ENCODE results near the gene WFIKKN1.

The WFIKKN1 gene

DNA sequence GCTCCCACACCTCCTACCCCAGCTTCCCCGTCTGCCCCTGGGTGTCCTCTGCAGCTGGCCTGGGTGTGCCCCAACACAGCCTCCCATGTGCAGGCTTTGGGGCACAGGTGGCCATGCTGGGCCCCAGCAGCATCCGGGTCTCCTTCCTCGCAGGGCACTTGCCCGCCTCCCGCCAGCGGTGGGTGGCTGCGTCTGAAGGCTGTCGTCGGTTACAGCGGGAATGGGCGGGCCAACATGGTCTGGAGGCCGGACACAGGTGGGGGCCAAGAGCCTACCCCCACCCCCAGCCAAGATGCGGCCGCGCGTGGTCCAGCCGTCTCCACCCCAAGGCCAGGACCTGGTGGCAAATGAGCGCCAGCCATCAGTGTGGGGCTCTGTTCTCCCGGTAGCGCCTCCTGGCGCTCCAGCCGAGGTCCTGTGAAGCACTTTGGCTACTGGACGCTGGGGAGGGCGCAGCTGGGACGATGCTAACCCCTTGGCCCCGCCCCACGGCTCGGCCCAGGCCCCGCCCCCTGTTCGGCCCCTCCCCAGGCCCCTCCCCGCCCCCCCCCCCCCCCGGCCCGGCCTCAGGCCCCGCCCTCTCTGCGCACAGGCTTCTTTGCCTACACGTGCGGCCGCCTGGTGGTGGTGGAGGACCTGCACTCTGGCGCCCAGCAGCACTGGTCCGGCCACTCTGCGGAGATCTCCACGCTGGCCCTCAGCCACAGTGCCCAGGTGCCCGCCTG lies 29.8 kb downstream of the WFIKKN1 start:
- Histone ChIP-seq H3K27me3 (replicated peaks in 2 of 5; ENCODE audit: control insufficient read depth in 4 of 5, insufficient read depth in 5 of 5, low read length in 4 of 5) (no peaks in the 10 kb centered on the region), H3K4me1 (ENCODE audit: control extremely low read depth in 1 of 4, control insufficient read depth in 4 of 4, insufficient read depth in 4 of 4, low read length in 3 of 4) (peaks cover 0 to 19% (median 16%) of the 10 kb centered on the region in 4 experiments), H3K27ac (ENCODE audit: insufficient read depth in 1 of 2, low read depth in 1 of 2, low read length in 2 of 2, poor library complexity in 1 of 2, severe bottlenecking in 2 of 2) (peak overlapping the region in 1 of 2 experiments; percentile 1), H3K4me3 (ENCODE audit: control insufficient read depth in 1 of 7, extremely low read depth in 1 of 7, insufficient read depth in 4 of 7, low read depth in 2 of 7, low read length in 6 of 7) (peak overlapping the region in 4 of 7 experiments; percentile 15 to 74 (median 56)), H3K36me3 (ENCODE audit: control insufficient read depth in 4 of 4, insufficient read depth in 4 of 4, low read length in 3 of 4) (peaks cover 0 to 38% (median 14%) of the 10 kb centered on the region in 4 experiments), H3K9me3 (ENCODE audit: control extremely low read depth in 1 of 5, control insufficient read depth in 4 of 5, insufficient read depth in 2 of 5, low read depth in 1 of 5, low read length in 4 of 5) (no peaks in the 10 kb centered on the region)
- POLR2A ChIA-PET = interaction anchor here (1.1 to 1.4 kb wide), 2 partner anchors 10 to 24 kb away, joined by 3 read pairs; no protein-coding TSS in a partner anchor
- CTCF ChIA-PET = interaction anchor here (0.6 to 2.7 kb wide), 16 partner anchors 10 to 269 kb away, joined by 3 to 16 read pairs (median 4); partner anchors contain the start of genes METTL26, RHBDL1 and WDR90
- WGBS (ENCODE audit: insufficient coverage) = 19% methylated on average over 25 of the region's 43 CpGs
- DNase-seq = peak; percentile 83 to 93 (median 90)

DNA sequence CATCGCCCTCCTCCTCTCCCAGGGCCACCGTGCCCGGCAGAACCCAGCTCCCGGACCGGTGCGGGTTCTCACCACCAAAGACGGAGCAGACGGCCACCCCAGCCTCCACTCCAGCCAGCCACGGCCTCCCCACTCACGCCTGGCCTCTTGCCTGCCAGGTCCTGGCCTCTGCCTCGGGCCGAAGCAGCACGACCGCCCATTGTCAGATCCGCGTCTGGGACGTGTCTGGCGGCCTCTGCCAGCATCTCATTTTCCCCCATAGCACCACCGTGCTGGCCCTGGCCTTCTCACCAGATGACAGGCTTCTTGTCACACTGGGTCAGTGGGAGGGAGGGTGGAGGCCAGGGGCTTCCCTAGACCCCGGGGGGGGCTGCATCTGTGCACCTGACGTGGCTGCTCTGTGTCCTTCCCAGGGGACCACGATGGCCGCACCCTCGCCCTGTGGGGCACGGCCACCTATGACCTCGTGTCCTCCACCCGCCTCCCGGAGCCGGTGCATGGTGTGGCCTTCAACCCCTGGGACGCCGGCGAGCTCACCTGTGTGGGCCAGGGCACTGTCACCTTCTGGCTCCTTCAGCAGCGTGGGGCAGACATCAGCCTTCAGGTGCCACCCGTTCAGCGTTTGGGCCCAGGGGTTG lies 30.5 kb downstream of the WFIKKN1 start:
- no peak for DNase-seq
- WGBS (ENCODE audit: insufficient coverage) = 81% methylated on average over 28 of the region's 35 CpGs
- Histone ChIP-seq H3K27me3 (replicated peaks in 2 of 5; ENCODE audit: control insufficient read depth in 4 of 5, insufficient read depth in 5 of 5, low read length in 4 of 5) (no peaks in the 10 kb centered on the region), H3K4me1 (ENCODE audit: control extremely low read depth in 1 of 4, control insufficient read depth in 4 of 4, insufficient read depth in 4 of 4, low read length in 3 of 4) (peaks cover 0 to 19% (median 16%) of the 10 kb centered on the region in 4 experiments), H3K36me3 (ENCODE audit: control insufficient read depth in 4 of 4, insufficient read depth in 4 of 4, low read length in 3 of 4) (peaks cover 0 to 36% (median 14%) of the 10 kb centered on the region in 4 experiments), H3K9me3 (ENCODE audit: control extremely low read depth in 1 of 5, control insufficient read depth in 4 of 5, insufficient read depth in 2 of 5, low read depth in 1 of 5, low read length in 4 of 5) (no peaks in the 10 kb centered on the region), H3K4me3 (ENCODE audit: control insufficient read depth in 1 of 7, extremely low read depth in 1 of 7, insufficient read depth in 4 of 7, low read depth in 2 of 7, low read length in 6 of 7) (peak overlapping the region in 2 of 7 experiments; percentile 26 to 42), H3K27ac (ENCODE audit: insufficient read depth in 1 of 2, low read depth in 1 of 2, low read length in 2 of 2, poor library complexity in 1 of 2, severe bottlenecking in 2 of 2) (peak overlapping the region in 1 of 2 experiments; percentile 1)
- CTCF ChIA-PET = interaction anchor here (0.6 to 1.7 kb wide), 10 partner anchors 10 to 86 kb away, joined by 3 to 6 read pairs (median 4); partner anchors contain the start of gene RHBDL1
- POLR2A ChIA-PET = interaction anchor here (1.1 to 1.4 kb wide), 2 partner anchors 11 to 25 kb away, joined by 3 read pairs; no protein-coding TSS in a partner anchor

DNA sequence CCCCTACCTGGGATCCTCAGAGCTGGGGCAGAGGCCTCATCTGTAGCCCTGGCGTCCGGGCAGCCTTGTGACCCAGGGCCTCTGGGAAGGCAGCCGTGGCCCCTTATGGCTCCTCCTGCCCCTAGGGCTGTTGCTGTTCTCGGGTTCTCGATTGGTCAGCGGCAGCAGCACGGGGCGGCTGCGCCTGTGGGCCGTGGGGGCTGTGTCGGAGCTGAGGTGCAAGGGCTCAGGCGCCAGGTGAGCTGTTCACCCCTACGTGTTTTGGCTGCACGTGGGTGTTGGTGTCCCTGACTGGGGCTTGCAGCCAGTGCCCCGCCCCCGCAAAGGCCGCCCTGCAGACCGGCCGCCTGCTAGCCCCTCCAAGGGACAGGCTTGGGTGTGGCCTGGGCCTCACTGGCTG lies 31.3 kb downstream of the WFIKKN1 start:
- Histone ChIP-seq H3K9me3 (ENCODE audit: control extremely low read depth in 1 of 5, control insufficient read depth in 4 of 5, insufficient read depth in 2 of 5, low read depth in 1 of 5, low read length in 4 of 5) (no peaks in the 10 kb centered on the region), H3K27ac (ENCODE audit: insufficient read depth in 1 of 2, low read depth in 1 of 2, low read length in 2 of 2, poor library complexity in 1 of 2, severe bottlenecking in 2 of 2) (no peak overlapping the region), H3K36me3 (ENCODE audit: control insufficient read depth in 4 of 4, insufficient read depth in 4 of 4, low read length in 3 of 4) (peaks cover 0 to 39% (median 12%) of the 10 kb centered on the region in 4 experiments), H3K4me3 (ENCODE audit: control insufficient read depth in 1 of 7, extremely low read depth in 1 of 7, insufficient read depth in 4 of 7, low read depth in 2 of 7, low read length in 6 of 7) (no peak overlapping the region), H3K27me3 (replicated peaks in 2 of 5; ENCODE audit: control insufficient read depth in 4 of 5, insufficient read depth in 5 of 5, low read length in 4 of 5) (no peaks in the 10 kb centered on the region), H3K4me1 (ENCODE audit: control extremely low read depth in 1 of 4, control insufficient read depth in 4 of 4, insufficient read depth in 4 of 4, low read length in 3 of 4) (peaks cover 0 to 19% (median 16%) of the 10 kb centered on the region in 4 experiments)
- over 99% methylated on average over 19 of the region's 19 CpGs for WGBS (ENCODE audit: insufficient coverage)
- POLR2A ChIA-PET = no interaction called here
- DNase-seq = no peak
- CTCF ChIA-PET = interaction anchor here (0.8 to 1.7 kb wide), 7 partner anchors 9 to 87 kb away, joined by 3 to 5 read pairs (median 4); no protein-coding TSS in a partner anchor

DNA sequence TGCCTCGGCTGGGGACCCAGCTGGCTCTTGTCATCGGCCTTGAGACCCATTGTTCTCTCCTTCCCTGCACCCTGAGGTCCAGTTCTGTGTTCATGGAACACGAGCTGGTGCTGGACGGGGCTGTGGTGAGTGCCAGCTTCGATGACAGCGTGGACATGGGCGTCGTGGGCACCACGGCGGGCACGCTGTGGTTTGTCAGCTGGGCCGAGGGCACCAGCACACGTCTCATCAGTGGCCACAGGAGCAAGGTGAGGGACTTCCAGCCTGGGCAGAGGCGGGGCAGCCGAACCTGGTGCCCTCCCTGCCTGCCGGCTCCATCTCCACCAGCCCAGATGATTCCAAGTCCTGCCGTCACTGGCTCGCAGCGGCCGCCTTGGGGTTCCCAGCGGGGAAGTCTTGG lies 31.8 kb downstream of the WFIKKN1 start:
- DNase-seq = no peak
- Histone ChIP-seq H3K27ac (ENCODE audit: insufficient read depth in 1 of 2, low read depth in 1 of 2, low read length in 2 of 2, poor library complexity in 1 of 2, severe bottlenecking in 2 of 2) (no peak overlapping the region), H3K27me3 (replicated peaks in 2 of 5; ENCODE audit: control insufficient read depth in 4 of 5, insufficient read depth in 5 of 5, low read length in 4 of 5) (no peaks in the 10 kb centered on the region), H3K36me3 (ENCODE audit: control insufficient read depth in 4 of 4, insufficient read depth in 4 of 4, low read length in 3 of 4) (peaks cover 0 to 38% (median 11%) of the 10 kb centered on the region in 4 experiments), H3K4me3 (ENCODE audit: control insufficient read depth in 1 of 7, extremely low read depth in 1 of 7, insufficient read depth in 4 of 7, low read depth in 2 of 7, low read length in 6 of 7) (no peak overlapping the region), H3K9me3 (ENCODE audit: control extremely low read depth in 1 of 5, control insufficient read depth in 4 of 5, insufficient read depth in 2 of 5, low read depth in 1 of 5, low read length in 4 of 5) (no peaks in the 10 kb centered on the region), H3K4me1 (ENCODE audit: control extremely low read depth in 1 of 4, control insufficient read depth in 4 of 4, insufficient read depth in 4 of 4, low read length in 3 of 4) (peaks cover 0 to 24% (median 19%) of the 10 kb centered on the region in 4 experiments)
- WGBS (ENCODE audit: insufficient coverage) = 96% methylated on average over 15 of the region's 21 CpGs
- POLR2A ChIA-PET = no interaction called here
- CTCF ChIA-PET = interaction anchor here (1.1 to 1.6 kb wide), 2 partner anchors 20 to 26 kb away, joined by 3 to 5 read pairs; no protein-coding TSS in a partner anchor

DNA sequence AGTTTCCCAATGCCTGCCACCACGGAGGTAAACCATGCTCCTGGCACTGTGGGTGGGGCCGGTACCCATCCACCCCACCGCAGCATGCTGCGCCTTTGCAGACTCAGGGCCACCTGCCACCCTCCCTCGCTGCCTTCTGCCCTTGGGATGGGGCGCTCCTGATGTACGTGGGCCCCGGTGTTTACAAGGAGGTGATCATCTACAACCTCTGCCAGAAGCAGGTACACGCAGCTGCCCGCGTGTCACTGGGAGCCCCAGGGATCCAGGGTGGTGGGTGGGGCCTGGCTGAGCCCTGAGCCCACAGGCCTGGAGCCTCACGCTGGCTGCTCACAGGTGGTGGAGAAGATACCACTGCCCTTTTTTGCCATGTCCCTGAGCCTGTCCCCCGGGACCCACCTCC lies 35.8 kb downstream of the WFIKKN1 start:
- H3K27me3 ChIP-seq (replicated peaks in 2 of 5; ENCODE audit: control insufficient read depth in 4 of 5, insufficient read depth in 5 of 5, low read length in 4 of 5) = no peaks in the 10 kb centered on the region
- no peak for DNase-seq
- peaks cover 2 to 44% (median 23%) of the 10 kb centered on the region in 4 experiments for H3K36me3 ChIP-seq (ENCODE audit: control insufficient read depth in 4 of 4, insufficient read depth in 4 of 4, low read length in 3 of 4)
- no peak overlapping the region for H3K27ac ChIP-seq (ENCODE audit: insufficient read depth in 1 of 2, low read depth in 1 of 2, low read length in 2 of 2, poor library complexity in 1 of 2, severe bottlenecking in 2 of 2)
- 98% methylated on average over 12 of the region's 13 CpGs for WGBS (ENCODE audit: insufficient coverage)
- peaks cover 0 to 21% (median 18%) of the 10 kb centered on the region in 4 experiments for H3K4me1 ChIP-seq (ENCODE audit: control extremely low read depth in 1 of 4, control insufficient read depth in 4 of 4, insufficient read depth in 4 of 4, low read length in 3 of 4)
- no peaks in the 10 kb centered on the region for H3K9me3 ChIP-seq (ENCODE audit: control extremely low read depth in 1 of 5, control insufficient read depth in 4 of 5, insufficient read depth in 2 of 5, low read depth in 1 of 5, low read length in 4 of 5)
- POLR2A ChIA-PET = no interaction called here
- CTCF ChIA-PET = interaction anchor here (0.8 to 2.4 kb wide), 5 partner anchors 9 to 22 kb away, joined by 3 to 8 read pairs (median 4); partner anchors contain the start of gene RHBDL1
- no peak overlapping the region for H3K4me3 ChIP-seq (ENCODE audit: control insufficient read depth in 1 of 7, extremely low read depth in 1 of 7, insufficient read depth in 4 of 7, low read depth in 2 of 7, low read length in 6 of 7)

DNA sequence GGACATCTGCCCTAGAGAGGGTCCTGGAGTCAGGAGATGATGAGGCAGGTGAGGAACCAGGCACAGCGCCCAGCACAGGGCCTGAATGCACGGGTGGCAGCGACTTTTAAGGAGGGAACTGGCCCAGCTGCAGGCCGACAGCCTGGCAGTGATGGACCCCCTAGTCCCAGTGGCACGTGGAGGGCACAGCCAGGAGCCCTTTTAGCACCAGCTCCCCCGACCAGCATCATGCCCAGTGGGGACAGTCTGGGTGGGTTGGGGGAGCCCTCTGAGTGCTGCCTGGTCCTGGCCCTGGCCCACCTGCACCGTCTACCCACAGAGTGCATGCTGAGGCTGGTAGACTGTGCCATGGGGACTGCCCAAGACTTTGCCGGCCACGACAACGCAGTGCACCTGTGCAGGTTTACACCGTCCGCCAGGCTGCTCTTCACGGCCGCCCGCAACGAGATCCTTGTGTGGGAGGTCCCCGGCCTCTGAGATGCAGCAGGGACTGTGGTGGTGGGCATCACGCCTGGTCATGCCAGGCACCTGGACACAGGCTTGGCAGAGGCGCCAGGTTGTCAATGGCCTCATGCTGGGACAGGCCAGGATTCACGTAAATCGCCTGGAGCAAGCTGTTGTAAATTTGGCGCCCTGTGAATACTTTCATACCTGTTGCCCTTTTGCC lies 36.5 kb downstream of the WFIKKN1 start:
- WGBS (ENCODE audit: insufficient coverage) = 95% methylated on average over 19 of the region's 22 CpGs
- Histone ChIP-seq H3K27ac (ENCODE audit: insufficient read depth in 1 of 2, low read depth in 1 of 2, low read length in 2 of 2, poor library complexity in 1 of 2, severe bottlenecking in 2 of 2) (peak overlapping the region in 1 of 2 experiments; percentile 76), H3K4me1 (ENCODE audit: control extremely low read depth in 1 of 4, control insufficient read depth in 4 of 4, insufficient read depth in 4 of 4, low read length in 3 of 4) (peaks cover 0 to 20% (median 16%) of the 10 kb centered on the region in 4 experiments), H3K36me3 (ENCODE audit: control insufficient read depth in 4 of 4, insufficient read depth in 4 of 4, low read length in 3 of 4) (peaks cover 2 to 49% (median 27%) of the 10 kb centered on the region in 4 experiments), H3K9me3 (ENCODE audit: control extremely low read depth in 1 of 5, control insufficient read depth in 4 of 5, insufficient read depth in 2 of 5, low read depth in 1 of 5, low read length in 4 of 5) (no peaks in the 10 kb centered on the region), H3K27me3 (replicated peaks in 2 of 5; ENCODE audit: control insufficient read depth in 4 of 5, insufficient read depth in 5 of 5, low read length in 4 of 5) (no peaks in the 10 kb centered on the region), H3K4me3 (ENCODE audit: control insufficient read depth in 1 of 7, extremely low read depth in 1 of 7, insufficient read depth in 4 of 7, low read depth in 2 of 7, low read length in 6 of 7) (peak overlapping the region in 1 of 7 experiments; percentile 59)
- ChIA-PET POLR2A (no interaction called here), CTCF (interaction anchor here (0.8 to 2.4 kb wide), 9 partner anchors 9 to 93 kb away, joined by 3 to 8 read pairs (median 3); partner anchors contain the start of genes METTL26, RHBDL1 and WDR90)
- DNase-seq = no peak
